ENCODE results near the gene PHKG1.
"Not testable (repeated sequence)": the region's sequence is repeated elsewhere in the genome, so short reads cannot be mapped to it uniquely, and the experiment has no call there.

Gene PHKG1

DNA sequence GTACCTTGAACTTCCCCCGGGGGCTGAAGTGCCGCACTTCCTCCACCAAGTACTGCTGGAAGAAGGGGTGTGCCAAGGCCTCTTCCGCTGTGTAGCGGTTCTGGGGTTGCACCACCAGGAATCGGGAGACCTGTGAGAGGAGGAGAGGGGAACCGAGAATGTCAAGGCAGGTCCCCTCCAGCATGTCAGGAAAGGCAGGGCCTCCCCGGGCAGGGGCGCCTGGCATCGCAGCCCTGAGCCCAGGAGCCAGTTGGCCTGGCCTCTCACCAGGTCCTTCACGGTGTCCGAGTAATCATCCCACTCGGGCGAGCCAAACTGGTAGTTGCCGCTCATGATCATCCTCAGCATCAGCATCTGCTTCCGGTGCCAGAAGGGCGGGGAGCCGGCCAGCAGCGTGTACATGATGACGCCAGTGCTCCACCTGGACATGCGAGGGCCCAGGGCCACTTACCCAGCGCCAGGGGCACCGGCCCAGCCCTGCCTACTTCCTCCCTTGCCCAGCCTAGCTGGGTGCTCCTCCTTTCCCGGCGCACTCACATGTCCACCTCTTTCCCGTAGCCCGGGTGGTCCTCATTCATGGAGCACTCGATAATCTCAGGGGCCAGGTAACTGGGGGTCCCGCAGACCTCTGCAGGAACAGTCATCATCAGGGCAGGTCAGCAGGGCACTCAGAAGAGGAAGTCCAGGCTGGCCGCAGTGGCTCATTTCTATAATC lies 11.0 kb downstream of the PHKG1 start:
- DNase-seq, result no peak

DNA sequence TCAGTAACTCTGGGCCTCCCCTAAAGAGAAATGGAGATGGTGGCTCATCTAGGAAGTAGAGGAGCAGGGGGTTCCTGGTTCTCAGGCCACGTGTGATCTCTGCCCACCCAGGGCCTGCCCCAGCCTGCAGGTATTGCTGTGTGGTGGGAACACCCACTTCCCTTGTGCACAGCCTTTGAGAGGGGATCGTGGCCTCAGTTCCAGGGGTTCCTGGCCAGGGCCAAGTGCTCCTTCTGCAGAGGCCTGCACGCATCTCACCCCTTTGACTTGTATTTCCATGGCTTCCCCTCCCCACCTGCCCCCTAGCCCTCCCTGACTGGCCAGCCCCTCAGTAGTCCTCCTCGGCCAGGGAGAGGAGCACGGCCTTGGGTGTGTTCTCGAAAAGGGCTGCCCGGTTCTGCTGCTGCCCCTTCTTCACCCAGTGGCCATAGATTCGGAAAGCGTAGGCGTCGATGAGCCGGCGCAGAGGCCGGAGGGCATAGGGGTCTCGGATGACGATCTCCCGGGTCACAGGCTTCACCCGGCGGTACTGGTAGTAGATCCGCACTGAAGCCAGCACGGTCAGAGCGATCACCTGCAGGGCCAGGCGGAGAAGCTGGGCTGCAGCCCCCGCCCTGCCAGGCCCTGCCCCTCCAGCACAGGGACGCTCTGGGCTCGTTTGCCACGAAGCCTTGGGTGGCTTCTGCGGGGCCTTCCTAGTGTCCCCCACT lies 11.9 kb downstream of the PHKG1 start:
- DNase-seq, result not testable (repeated sequence)

DNA sequence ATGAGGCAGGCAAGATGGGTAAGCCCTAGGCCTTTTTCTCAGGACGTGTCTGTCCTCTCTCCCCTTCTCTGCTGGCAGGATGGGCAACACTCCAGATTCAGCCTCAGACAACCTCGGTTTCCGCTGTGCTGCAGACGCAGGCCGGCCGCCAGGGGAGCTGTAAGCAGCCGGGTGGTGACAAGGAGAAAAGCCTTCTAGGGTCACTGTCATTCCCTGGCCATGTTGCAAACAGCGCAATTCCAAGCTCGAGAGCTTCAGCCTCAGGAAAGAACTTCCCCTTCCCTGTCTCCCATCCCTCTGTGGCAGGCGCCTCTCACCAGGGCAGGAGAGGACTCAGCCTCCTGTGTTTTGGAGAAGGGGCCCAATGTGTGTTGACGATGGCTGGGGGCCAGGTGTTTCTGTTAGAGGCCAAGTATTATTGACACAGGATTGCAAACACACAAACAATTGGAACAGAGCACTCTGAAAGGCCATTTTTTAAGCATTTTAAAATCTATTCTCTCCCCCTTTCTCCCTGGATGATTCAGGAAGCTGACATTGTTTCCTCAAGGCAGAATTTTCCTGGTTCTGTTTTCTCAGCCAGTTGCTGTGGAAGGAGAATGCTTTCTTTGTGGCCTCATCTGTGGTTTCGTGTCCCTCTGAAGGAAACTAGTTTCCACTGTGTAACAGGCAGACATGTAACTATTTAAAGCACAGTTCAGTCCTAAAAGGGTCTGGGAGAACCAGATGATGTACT lies 13.1 kb downstream of the PHKG1 start:
- no peak for DNase-seq

DNA sequence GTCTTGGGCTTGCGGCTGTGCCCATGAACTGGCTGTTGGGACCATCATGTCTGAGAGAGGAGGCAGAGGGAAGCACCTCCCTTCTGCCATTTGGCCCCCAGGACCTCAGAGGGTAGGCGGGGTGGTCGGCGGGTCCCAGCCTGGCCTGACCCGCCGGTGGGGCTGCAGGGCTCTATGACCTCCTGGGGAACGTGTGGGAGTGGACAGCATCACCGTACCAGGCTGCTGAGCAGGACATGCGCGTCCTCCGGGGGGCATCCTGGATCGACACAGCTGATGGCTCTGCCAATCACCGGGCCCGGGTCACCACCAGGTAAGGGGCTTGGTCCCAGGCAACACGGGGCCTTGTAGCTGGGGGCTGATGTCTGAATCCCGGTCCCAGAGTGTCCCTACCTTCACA lies 14.6 kb downstream of the PHKG1 start:
- DNase-seq, result no peak

DNA sequence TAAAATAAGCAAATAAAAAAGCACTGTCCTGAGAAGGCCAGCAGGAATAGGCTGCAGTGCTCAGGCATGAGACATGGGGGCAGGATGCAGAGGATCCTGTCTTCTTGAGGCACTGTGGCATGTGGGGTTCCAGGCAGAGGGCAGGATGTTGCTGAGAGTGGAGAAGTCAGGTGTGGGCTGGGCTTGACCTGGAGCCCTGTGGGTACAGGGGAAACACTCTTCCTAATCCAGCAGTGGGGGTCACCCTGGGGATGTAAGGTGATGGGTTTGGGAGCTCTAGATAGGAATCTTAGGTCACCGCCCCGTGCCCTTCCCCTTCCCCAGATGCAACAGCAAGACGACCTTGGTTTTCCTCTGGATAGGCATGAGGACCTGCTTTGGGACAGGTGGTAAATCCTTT lies 15.1 kb downstream of the PHKG1 start:
- no peak for DNase-seq

- peak; percentile 14 to 41 (median 27) for DNase-seq
Observed at GRCh38 chr7:56074371-56074791, 18.4 kb downstream of the PHKG1 start.

DNA sequence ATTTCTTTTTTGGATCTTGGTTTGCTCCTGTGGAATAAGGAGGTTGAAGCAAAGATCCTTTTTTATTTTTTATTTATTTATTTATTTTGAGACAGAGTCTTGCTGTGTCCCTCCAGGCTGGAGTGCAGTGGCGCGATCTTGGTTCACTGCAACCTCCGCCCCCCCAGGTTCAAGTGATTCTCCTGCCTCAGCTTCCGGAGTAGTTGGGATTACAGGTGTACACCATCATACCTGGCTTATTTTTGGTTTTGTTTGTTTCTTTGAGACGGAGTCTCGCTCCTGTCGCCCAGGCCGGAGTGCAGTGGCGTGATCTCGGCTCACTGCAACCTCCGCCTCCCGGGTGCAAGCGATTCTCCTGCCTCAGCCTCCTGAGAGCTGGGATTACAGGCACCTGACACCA lies 26.4 kb downstream of the PHKG1 start:
- DNase-seq, result not testable (repeated sequence)

GRCh38 chr7:56063882-56064625 lies 28.7 kb downstream of the PHKG1 start, which contains the start of gene SUMF2:
SUMF2 (plus strand) TSS chr7:56064286; CDS start chr7:56064312, 26 bp downstream.
- DNase-seq, result peak; percentile 76 to 81 (median 80)

GRCh38 chr7:56063500-56063881 lies 29.3 kb downstream of the PHKG1 start:
- no peak for DNase-seq

DNA sequence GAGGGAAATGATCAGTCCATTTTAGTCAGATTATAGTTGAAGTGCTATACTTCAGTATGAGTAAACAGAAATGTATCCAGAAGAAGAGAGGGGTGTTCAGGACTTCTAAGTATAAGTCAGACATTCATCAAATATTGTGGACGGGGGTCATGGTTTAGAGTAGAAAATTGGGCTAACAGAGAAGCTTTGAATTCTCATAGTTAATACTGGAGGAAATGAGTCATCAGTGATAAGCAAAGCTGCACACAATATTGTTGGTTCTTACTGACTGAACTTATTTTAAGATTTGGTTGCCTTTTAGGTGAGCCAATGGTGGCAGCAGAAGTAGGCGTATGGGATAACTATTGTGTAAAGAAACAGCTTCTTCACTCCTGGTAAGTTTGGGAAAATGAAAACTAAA lies 30.4 kb downstream of the PHKG1 start:
- no peak for DNase-seq

DNA sequence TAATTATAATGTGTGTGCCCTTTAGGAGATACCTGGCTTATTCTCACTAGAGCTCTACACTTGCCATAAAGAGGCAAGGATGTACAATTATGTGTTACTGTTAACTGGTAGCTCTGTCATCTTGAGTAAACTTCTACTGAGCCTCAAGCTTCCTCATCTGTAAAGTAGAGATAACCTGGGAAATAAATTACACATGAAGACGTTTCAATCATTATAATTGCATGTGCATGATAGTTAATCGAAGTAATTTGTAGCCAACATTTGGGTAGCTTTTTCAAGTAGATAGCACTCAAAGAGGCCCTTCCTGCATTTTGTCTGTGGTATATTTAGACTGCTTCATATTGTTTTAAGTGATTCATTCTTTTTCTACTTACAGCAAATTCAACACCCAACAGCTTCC lies 38.8 kb downstream of the PHKG1 start:
- no peak for DNase-seq

- DNase-seq, result no peak
Observed at GRCh38 chr7:56053379-56053778, 39.4 kb downstream of the PHKG1 start.

DNA sequence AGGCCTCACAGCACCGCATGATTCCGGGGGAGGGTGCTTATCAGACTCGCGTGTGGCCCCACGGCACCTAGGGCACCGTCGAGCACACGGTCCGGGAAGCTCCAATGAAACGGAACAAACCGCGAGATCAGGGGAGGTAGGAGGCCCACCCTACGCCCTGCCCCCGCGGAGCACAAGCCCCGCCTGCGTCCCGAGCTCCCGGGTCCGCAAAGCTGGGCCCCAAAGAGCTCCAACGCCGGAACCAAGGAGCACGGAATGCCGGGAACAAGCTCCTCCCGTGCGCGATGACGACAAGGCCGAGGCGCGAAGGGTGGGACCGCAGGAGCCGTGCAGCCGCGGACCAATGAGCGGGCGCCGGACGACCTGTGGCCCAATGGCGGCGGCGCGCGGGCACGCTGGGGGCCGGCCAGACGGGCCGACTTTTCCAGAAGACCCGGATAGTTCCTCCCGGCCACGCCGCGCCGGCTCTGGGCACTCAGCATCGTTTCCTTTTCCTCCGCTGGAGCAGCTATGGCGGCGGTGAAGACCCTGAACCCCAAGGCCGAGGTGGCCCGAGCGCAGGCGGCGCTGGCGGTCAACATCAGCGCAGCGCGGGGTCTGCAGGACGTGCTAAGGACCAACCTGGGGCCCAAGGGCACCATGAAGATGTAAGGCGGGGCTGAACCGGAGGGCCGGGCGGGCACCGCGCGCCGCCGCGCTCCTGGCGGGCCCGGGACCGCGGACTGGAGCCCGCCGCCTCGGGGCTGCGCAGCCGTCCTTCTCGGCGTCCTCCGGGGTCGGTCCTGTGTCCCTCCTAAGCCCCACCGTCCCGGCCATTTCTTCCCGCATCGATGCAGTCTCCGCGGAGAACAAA lies 41.2 kb downstream of the PHKG1 start, which contains the start of the genes CCT6A and PSPH:
CCT6A (plus strand) TSS at position 427 of the 853 bp plus-strand sequence; CDS start at position 511, 84 bp downstream.
PSPH (minus strand) TSS at position 106 of the 853 bp plus-strand sequence. CDS start 30,232 bp downstream, outside the sequence.
- DNase-seq, result peak; percentile 79 to 81 (median 80)

- no peak for DNase-seq
Observed at GRCh38 chr7:56051053-56051338, 41.8 kb downstream of the PHKG1 start.

GRCh38 chr7:56048763-56049162 lies 44.0 kb downstream of the PHKG1 start:
- DNase-seq, result not testable (repeated sequence)

DNA sequence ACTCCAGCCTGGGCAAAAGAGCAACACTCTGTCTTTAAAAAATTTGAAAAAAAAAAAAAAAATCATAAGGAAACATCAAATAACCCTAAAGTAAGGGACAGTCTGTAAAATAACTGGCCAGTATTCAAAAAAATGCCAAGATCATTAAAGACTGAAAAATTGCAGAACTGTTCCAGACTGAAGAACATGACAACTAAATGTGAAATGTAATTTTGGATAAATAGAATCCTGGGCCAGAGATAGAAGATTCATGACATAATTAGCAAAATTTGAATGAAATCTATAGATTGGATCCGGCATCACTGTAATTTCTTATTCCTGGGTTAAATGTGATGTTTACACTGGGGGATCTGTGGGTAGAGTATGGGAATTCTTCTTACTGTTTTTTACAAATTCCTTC lies 44.5 kb downstream of the PHKG1 start:
- DNase-seq, result no peak

DNA sequence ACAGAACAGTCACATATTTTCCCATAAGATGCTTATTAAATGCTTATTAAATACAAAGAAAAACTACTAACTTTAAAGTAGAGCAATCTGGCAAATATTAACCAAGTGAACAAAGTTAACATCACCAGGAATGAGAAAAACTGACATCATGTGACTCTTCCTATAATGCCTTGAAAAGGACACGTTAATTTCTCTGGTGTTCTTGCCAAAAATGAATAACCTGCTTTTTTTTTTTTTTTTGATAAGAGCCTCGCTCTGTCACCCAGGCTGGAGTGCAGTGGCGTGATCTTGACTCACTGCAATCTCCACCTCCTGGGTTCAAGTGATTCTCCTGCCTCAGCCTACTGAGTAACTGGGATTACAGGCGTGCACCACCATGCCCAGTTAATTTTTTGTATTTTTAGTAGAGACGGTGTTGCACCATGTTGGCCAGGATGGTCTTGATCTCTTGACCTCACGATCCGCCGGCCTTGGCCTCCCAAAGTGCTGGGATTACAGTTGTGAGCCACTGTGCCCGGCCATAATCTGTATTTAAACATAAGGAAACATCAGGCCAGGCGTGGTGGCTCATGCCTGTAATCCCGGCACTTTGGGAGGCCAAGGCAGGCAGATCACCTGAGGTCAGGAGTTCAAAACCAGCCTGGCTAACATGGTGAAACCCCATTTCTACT lies 45.2 kb downstream of the PHKG1 start:
- DNase-seq, result not testable (repeated sequence)

GRCh38 chr7:56046721-56047445 lies 45.9 kb downstream of the PHKG1 start:
- no peak for DNase-seq

GRCh38 chr7:56045758-56046157 lies 47.0 kb downstream of the PHKG1 start:
- not testable (repeated sequence) for DNase-seq

- no peak for DNase-seq
Observed at GRCh38 chr7:56040730-56041129, 52.0 kb downstream of the PHKG1 start.
